ENCODE data around the gene CD36. TPM values are rescaled to one million over a fixed set of nuclear protein-coding genes. Genes with fewer than 3 reads are reported as not detected.

CD36 gene
- total RNA-seq, 6 experiments from 2014 or later: 14.0 to 73.8 (median 34.7) TPM

DNA sequence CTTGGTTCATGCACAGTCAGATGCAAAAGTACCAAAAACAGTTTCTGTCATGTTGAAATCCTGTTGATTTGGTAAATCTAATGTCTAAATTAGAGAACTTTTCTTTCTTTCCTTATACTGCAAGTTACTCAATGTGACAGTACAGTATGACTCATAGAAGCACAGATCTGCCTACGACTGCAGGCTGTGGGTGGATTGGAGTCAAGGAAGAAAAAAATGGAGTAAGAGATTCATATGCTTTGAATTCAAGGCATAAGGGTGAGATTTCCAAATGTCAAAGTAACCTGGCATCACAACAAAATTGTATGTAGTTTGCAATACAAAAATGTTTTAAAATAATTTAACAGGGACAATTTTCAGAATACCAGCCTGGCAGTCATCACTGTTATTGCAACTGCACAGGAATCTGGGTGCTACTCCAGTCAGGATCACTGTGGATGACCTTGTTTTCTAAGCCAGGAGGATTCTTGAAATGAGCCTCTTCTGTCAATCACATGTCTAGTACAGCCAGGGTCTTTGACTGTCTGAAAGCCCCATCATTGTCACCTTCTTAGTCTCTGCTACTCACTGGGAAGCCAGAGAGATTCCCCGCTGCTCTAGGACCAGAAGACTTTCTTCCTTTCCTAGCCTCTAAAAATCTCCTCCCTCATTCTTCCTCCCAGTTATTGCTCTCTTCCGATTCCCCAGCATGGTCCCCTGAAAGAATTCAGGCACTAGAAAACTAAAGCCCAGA, 83.6 kb downstream of the CD36 start:
- H3K36me3 ChIP-seq: no peaks in the 10 kb centered on the region
- no peak overlapping the region for H3K4me3 ChIP-seq
- peak in 3 of 4 donors; percentile 39 to 58 (median 45) for ATAC-seq
- H3K27me3 ChIP-seq: no peaks in the 10 kb centered on the region
- H3K27ac ChIP-seq: no peak overlapping the region
- 27% methylated on average over 2 of the region's 3 CpGs for WGBS (ENCODE audit: insufficient coverage, low coverage, low lambda C conversion rate, missing lambda C conversion rate)
- H3K4me1 ChIP-seq: no peaks in the 10 kb centered on the region
- TF ChIP-seq POLR2A (IDR thresholded peaks at IDR 0.05): no peak
- TF ChIP-seq, protein P1, sequence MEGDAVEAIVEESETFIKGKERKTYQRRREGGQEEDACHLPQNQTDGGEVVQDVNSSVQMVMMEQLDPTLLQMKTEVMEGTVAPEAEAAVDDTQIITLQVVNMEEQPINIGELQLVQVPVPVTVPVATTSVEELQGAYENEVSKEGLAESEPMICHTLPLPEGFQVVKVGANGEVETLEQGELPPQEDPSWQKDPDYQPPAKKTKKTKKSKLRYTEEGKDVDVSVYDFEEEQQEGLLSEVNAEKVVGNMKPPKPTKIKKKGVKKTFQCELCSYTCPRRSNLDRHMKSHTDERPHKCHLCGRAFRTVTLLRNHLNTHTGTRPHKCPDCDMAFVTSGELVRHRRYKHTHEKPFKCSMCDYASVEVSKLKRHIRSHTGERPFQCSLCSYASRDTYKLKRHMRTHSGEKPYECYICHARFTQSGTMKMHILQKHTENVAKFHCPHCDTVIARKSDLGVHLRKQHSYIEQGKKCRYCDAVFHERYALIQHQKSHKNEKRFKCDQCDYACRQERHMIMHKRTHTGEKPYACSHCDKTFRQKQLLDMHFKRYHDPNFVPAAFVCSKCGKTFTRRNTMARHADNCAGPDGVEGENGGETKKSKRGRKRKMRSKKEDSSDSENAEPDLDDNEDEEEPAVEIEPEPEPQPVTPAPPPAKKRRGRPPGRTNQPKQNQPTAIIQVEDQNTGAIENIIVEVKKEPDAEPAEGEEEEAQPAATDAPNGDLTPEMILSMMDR (IDR thresholded peaks at IDR 0.05): no peak
- intact Hi-C loops (cut with DNase I): no loop called here
- no peak for DNase-seq
- no peaks in the 10 kb centered on the region for H3K9me3 ChIP-seq

DNA sequence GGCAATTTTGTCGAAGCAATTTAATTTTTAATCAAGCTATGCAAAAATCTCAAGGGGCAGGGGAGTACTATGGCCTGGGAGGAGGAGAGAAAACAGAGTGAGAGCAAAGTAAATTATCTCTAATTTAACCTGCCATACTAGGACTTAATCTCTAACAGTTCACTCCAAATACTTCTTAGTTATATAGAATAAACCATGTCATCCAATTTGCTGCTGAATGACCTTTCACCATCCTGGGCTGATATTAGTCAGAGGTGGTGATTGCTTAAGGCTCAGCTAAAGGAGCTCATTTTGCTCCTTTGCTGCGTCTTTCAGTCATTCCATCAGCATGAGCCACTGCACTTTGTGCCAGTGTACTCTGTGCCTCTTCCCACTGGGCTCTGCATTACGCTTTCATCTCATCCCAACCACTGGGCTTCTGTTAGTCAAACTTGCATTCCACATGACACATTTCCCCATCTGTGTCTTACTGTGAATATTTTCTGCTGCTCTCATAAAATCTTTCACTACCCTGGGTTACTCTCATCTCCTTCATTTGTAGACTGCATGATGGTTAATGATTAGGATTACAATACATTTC, 84.3 kb downstream of the CD36 start:
- Histone ChIP-seq H3K4me3 (no peak overlapping the region), H3K9me3 (no peaks in the 10 kb centered on the region), H3K27me3 (no peaks in the 10 kb centered on the region), H3K36me3 (no peaks in the 10 kb centered on the region), H3K4me1 (no peaks in the 10 kb centered on the region), H3K27ac (no peak overlapping the region)
- intact Hi-C loops (cut with DNase I): no loop called here
- peak in 1 of 4 donors; percentile 41 for ATAC-seq
- WGBS (ENCODE audit: insufficient coverage, low coverage, low lambda C conversion rate, missing lambda C conversion rate): 58% methylated on average over 3 of the region's 3 CpGs
- TF ChIP-seq POLR2A (IDR thresholded peaks at IDR 0.05): no peak
- TF ChIP-seq, protein P1 (IDR thresholded peaks at IDR 0.05): no peak
- no peak for DNase-seq

DNA sequence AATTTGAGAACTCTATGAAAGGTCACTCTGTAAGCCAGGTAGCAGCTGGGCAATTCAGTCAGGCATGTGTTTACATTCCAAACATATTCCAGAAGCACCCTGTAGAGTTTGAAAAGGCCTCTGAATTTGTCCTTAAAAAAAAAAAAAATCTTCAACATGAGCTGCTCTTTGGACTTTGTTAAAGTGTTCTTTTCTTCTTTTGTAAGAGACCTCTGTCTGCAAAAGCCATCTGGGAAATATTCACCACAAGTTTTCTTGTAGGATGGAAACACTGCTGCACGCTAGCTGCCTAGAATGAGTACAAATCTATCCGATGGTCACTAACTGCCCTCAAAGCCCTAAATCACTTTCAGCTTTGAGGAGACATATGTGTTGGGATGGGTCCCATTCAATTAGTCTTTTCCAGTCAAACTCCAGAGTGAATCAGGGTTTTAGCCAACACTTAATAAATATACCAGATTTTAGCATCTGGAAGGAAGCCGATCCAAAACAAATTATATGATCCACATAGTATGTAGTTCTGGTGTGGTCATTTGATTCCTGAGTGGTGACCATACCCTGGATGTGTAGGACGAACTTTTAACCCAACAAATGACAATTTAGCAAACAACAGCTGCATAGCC, 85.9 kb downstream of the CD36 start:
- no peaks in the 10 kb centered on the region for H3K4me1 ChIP-seq
- TF ChIP-seq, protein P1 (IDR thresholded peaks at IDR 0.05): no peak
- no peak for TF ChIP-seq POLR2A (IDR thresholded peaks at IDR 0.05)
- no peaks in the 10 kb centered on the region for H3K9me3 ChIP-seq
- DNase-seq (no peak), ATAC-seq (no peak)
- intact Hi-C loops (cut with DNase I): no loop called here
- no peaks in the 10 kb centered on the region for H3K27me3 ChIP-seq
- no peak overlapping the region for H3K27ac ChIP-seq
- 63% methylated on average over 4 of the region's 4 CpGs for WGBS (ENCODE audit: insufficient coverage, low coverage, low lambda C conversion rate, missing lambda C conversion rate)
- no peak overlapping the region for H3K4me3 ChIP-seq
- no peaks in the 10 kb centered on the region for H3K36me3 ChIP-seq

DNA sequence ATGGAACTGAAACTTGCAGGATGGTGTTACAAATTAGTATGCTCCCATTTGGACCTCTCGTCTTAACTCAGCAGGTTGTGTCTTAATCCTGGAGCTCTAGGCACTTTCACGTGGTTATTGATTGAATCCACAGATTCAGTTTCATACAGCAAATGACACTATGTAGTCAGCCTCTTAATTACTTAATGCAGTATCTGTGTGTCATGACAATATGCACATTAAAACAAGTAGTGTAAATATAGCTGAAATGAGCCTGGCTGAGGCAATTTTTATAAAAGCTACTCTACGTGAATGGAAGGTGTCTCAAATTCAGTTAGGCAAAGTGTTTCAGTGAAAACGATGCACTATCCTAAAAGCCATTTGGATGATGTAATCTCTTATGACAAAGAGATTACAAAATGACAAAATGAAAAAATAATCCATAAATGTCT, 86.8 kb downstream of the CD36 start:
- Histone ChIP-seq H3K36me3 (no peaks in the 10 kb centered on the region), H3K4me1 (no peaks in the 10 kb centered on the region), H3K27me3 (no peaks in the 10 kb centered on the region), H3K27ac (no peak overlapping the region), H3K9me3 (no peaks in the 10 kb centered on the region), H3K4me3 (no peak overlapping the region)
- WGBS (ENCODE audit: insufficient coverage, low coverage, low lambda C conversion rate, missing lambda C conversion rate): 52% methylated on average over 4 of the region's 4 CpGs
- no peak for ATAC-seq
- TF ChIP-seq POLR2A (IDR thresholded peaks at IDR 0.05): no peak
- TF ChIP-seq, protein P1 (IDR thresholded peaks at IDR 0.05): no peak
- intact Hi-C loops (cut with DNase I): no loop called here
- no peak for DNase-seq

Small RNA genes lying within 50 kb of the gene (small RNA-seq; reads per million reads assigned to genes)
- gene AC073850.1: 0 reads per million in 2 experiments

Other genes with a start within 250 kb of the CD36 start
- not detected for gene GNAT3, start 126.6 kb upstream of the CD36 start, total RNA-seq

All from right lobe of liver (tissue), 6 donors.